22Rv1 (cell line): ENCODE results near the gene SIX5.

Experiments used
- ZFX ChIP-seq: fragments of 450-650 bp; IDR thresholded peaks from 2 replicates; pipeline ENCODE4 v1.6.1; 2017; ENCODE audit warnings: antibody characterized with exemption, borderline replicate concordance
- TF ChIP-seq, protein P1 (sequence below): fragments of 450-650 bp; IDR thresholded peaks from 2 replicates; pipeline ENCODE4 v1.5.1; 2017; ENCODE audit warnings: mild to moderate bottlenecking

DNA sequence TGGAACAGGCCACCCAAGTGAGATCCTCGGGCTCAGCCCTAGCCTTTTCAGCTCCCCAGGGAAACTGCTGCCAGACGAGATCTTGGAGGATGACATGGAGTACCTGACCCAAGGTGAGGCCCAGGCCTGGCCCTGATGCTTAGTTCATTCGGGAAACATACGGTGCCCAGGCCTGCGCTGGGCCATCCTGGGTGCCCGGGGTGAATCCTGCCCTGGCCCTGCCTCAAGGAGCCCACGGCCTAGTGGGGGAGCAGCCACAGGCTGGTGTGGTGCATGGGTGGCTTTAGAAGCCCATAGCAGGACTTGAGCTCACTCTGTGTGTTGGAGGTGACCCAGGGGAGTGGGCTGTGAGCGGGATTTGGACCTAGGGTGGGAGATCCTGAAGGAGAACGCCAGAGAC lies 10.1 kb downstream of the SIX5 start:
- TF ChIP-seq, protein P1, sequence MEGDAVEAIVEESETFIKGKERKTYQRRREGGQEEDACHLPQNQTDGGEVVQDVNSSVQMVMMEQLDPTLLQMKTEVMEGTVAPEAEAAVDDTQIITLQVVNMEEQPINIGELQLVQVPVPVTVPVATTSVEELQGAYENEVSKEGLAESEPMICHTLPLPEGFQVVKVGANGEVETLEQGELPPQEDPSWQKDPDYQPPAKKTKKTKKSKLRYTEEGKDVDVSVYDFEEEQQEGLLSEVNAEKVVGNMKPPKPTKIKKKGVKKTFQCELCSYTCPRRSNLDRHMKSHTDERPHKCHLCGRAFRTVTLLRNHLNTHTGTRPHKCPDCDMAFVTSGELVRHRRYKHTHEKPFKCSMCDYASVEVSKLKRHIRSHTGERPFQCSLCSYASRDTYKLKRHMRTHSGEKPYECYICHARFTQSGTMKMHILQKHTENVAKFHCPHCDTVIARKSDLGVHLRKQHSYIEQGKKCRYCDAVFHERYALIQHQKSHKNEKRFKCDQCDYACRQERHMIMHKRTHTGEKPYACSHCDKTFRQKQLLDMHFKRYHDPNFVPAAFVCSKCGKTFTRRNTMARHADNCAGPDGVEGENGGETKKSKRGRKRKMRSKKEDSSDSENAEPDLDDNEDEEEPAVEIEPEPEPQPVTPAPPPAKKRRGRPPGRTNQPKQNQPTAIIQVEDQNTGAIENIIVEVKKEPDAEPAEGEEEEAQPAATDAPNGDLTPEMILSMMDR, result no peak
- no peak for TF ChIP-seq ZFX
